Urothelium cell line (cell line): ENCODE data around the gene ING2.
"Not testable (repeated sequence)": the region's sequence is repeated elsewhere in the genome, so short reads cannot be mapped to it uniquely, and the experiment has no call there.

Experiments used
- DNase-seq: peaks from one replicate; pipeline ENCODE4 v3.0.0; 2011; ENCODE audit warnings: low spot score, mixed read lengths
- FAIRE-seq: peaks from 2 replicates; lab custom pipeline; 2011; peaks lifted over from hg19 to GRCh38; lab: Jason Lieb, UNC

The ING2 gene

GRCh38 chr4:183546376-183546775 lies 41.5 kb downstream of the ING2 start:
- FAIRE-seq (no peak), DNase-seq (no peak)

GRCh38 chr4:183548306-183548705 lies 43.4 kb downstream of the ING2 start:
- DNase-seq (no peak), FAIRE-seq (no peak)

- no peak for FAIRE-seq
Measured at GRCh38 chr4:183550345-183551093, 45.7 kb downstream of the ING2 start.

GRCh38 chr4:183552274-183553146 lies 47.7 kb downstream of the ING2 start:
- FAIRE-seq (peak; percentile 67), DNase-seq (no peak)

More at GRCh38 chr4:183550345-183551093, 45.7 kb downstream of the ING2 start:
- DNase-seq, result no peak

GRCh38 chr4:183553147-183553478 lies 48.3 kb downstream of the ING2 start:
- DNase-seq, FAIRE-seq: not testable (repeated sequence)

- FAIRE-seq, result peak; percentile 30
Measured at GRCh38 chr4:183553601-183554345, 48.9 kb downstream of the ING2 start.

GRCh38 chr4:183554346-183554686 lies 49.5 kb downstream of the ING2 start:
- FAIRE-seq (no peak), DNase-seq (no peak)

More at GRCh38 chr4:183553601-183554345, 48.9 kb downstream of the ING2 start:
- DNase-seq, result no peak

- DNase-seq, result no peak
- FAIRE-seq, result no peak
Measured at GRCh38 chr4:183554878-183555585, 50.2 kb downstream of the ING2 start.

- DNase-seq, result no peak
- FAIRE-seq, result no peak
Measured at GRCh38 chr4:183556947-183557346, 52.1 kb downstream of the ING2 start.

GRCh38 chr4:183557611-183558010 lies 52.8 kb downstream of the ING2 start:
- no peak for FAIRE-seq

GRCh38 chr4:183558873-183559272 lies 54.0 kb downstream of the ING2 start:
- FAIRE-seq (no peak), DNase-seq (no peak)

More at GRCh38 chr4:183557611-183558010, 52.8 kb downstream of the ING2 start:
- no peak for DNase-seq

- FAIRE-seq (no peak), DNase-seq (no peak)
Measured at GRCh38 chr4:183561905-183562304, 57.0 kb downstream of the ING2 start.
